Measurements from ENCODE around the gene TIMM9. TPM values are rescaled to one million over a fixed set of nuclear protein-coding genes. Genes with fewer than 3 reads are reported as not detected.

TIMM9 gene
- total and polyA plus RNA-seq, 4 donors: 24.8 to 65.0 (median 30.9) TPM

Other genes starting within 250 kb of the TIMM9 start
- gene ACTR10, start 227.4 kb downstream of the TIMM9 start, total RNA-seq: 10 to 100 TPM; 66.9 to 73.0 TPM
- gene ACTR10, start 227.4 kb downstream of the TIMM9 start, polyA plus RNA-seq: 10 to 100 TPM; 47.3 to 95.6 TPM
- gene PSMA3, start 182.7 kb downstream of the TIMM9 start, total RNA-seq: 100 to 1,000 TPM; 125 to 136 TPM
- 100 to 1,000 TPM; 104 to 140 TPM for gene PSMA3, start 182.7 kb downstream of the TIMM9 start, polyA plus RNA-seq
- 10 to 100 TPM; 31.1 to 55.9 TPM for gene ARID4A, start 129.0 kb downstream of the TIMM9 start, total RNA-seq
- 1 to 10 TPM; 7.8 to 9.0 TPM for gene ARID4A, start 129.0 kb downstream of the TIMM9 start, polyA plus RNA-seq
- gene TOMM20L, start 31.6 kb downstream of the TIMM9 start, total RNA-seq: not detected
- not detected for gene TOMM20L, start 31.6 kb downstream of the TIMM9 start, polyA plus RNA-seq
- 10 to 100 TPM; 18.5 to 25.1 TPM for gene KIAA0586, start 188 bp upstream of the TIMM9 start, total RNA-seq
- 1 to 10 TPM; 2.8 to 8.8 TPM for gene KIAA0586, start 188 bp upstream of the TIMM9 start, polyA plus RNA-seq
- 10 to 100 TPM; 33.6 to 43.6 TPM for gene DACT1, start 210.4 kb upstream of the TIMM9 start, total RNA-seq
- 10 to 100 TPM in 1 of 2 donors, 1 to 10 TPM in 1; 7.5 to 21.2 TPM for gene DACT1, start 210.4 kb upstream of the TIMM9 start, polyA plus RNA-seq